Astrocyte of the cerebellum (primary cell): ENCODE data around the gene CDH11.

Experiments used
- DNase-seq: peaks from one replicate; pipeline ENCODE4 v3.0.0-alpha.2; 2011; ENCODE audit warnings: low read depth
- H3K4me3 ChIP-seq: 2 replicates; pipeline ENCODE4 v1.5.1; 2011; ENCODE audit warnings: mild to moderate bottlenecking, low read depth, low read length, moderate library complexity
- in situ Hi-C: cut with HindIII; loops from 2 replicates; pipeline ENCODE4 v1.10.0; 2017; ENCODE audit warnings: low sequenced_read_pairs
- TF ChIP-seq, protein P1 (sequence below): IDR thresholded peaks from 2 replicates; pipeline ENCODE4 v1.5.1; 2012; ENCODE audit warnings: low read length, low read depth, moderate library complexity, mild to moderate bottlenecking; ENCODE audit errors: missing control alignments

Gene CDH11

DNA sequence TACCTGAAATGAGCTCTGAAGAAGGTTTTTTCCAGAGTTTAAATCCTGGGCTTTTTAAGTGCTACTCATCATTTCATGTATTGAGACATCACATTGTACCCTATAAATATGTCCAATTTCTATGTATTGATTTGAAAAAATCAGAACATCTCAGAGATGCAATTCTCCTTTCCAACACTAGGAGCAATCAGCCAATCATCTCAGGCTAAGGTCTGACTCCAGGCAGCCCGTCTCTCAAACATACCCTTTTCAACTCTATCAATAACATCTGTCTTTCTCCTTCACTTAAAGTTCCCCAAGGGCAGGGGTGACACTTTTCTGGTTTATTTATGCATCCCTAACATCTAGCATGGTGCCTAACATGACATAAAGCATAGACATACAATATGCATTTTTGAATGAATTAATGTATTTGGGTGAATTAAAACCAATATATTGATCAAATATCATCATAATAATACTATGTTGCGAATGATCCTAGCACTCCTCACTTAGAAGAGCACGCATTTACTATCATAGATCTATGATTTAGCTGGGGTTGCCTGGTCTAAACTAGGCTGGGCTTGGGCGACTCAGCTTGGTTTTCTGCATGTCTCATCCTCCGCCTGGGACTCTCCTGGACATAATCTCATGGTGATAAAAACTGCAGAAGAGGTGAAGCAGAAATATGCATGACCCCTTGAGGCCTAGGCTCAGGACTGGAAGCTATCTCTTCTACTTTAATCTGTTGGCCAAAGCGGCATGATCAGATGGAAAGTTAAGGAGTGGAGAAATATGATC, 5.2 kb upstream of the CDH11 start:
- H3K4me3 ChIP-seq, result no peak overlapping the region
- TF ChIP-seq, protein P1, sequence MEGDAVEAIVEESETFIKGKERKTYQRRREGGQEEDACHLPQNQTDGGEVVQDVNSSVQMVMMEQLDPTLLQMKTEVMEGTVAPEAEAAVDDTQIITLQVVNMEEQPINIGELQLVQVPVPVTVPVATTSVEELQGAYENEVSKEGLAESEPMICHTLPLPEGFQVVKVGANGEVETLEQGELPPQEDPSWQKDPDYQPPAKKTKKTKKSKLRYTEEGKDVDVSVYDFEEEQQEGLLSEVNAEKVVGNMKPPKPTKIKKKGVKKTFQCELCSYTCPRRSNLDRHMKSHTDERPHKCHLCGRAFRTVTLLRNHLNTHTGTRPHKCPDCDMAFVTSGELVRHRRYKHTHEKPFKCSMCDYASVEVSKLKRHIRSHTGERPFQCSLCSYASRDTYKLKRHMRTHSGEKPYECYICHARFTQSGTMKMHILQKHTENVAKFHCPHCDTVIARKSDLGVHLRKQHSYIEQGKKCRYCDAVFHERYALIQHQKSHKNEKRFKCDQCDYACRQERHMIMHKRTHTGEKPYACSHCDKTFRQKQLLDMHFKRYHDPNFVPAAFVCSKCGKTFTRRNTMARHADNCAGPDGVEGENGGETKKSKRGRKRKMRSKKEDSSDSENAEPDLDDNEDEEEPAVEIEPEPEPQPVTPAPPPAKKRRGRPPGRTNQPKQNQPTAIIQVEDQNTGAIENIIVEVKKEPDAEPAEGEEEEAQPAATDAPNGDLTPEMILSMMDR, result peak; percentile 41
- no peak for DNase-seq
- in situ Hi-C loops, result no loop called here

DNA sequence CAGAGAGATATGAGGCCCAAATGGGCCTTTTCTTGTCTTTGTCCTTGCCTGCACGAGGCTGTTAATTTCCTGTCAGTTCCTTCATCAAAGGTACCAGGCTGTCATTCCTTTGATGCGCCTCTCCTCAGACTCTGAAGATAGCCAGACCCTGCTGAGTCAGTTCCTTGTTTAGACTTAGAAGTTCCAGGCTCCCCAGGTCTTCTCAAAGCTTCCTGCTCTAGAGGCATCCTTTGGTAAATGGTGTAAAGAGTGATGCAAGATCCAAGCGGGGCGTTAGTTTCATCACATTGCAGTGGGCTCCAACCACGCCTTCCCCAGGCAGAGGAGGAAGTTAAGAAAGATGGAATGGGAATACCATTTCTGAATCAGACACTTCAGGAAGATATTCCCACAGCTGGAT, 4.0 kb upstream of the CDH11 start:
- H3K4me3 ChIP-seq, result no peak overlapping the region
- no peak for DNase-seq
- TF ChIP-seq, protein P1, result no peak
- in situ Hi-C loops, result no loop called here

DNA sequence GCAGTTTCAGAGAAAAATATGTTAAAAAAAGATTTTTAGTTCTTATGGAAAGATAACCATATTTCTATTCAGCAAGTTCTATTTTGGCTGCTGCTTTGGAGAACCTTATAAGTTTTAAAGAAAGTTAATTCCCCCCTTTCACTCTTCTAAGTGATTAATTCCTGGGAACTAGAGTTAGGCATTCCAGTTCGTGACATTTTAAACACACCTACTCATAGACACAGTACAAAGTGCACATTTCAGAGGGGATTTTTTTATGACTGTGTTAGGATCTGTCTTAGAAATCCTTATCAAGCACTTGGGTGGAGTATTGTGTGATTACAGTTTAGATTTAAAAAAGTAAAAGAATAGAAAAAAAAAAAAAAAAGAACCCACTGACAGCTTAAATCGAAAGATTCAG, 3.5 kb upstream of the CDH11 start:
- DNase-seq, result no peak
- TF ChIP-seq, protein P1, result no peak
- H3K4me3 ChIP-seq, result peak overlapping the region; percentile 92
- in situ Hi-C loops, result no loop called here

GRCh38 chr16:65124596-65124995, 2.7 kb upstream of the CDH11 start:
- DNase-seq, result no peak
- peak overlapping the region; percentile 92 for H3K4me3 ChIP-seq
- in situ Hi-C loops, result loop anchor here (25.0 kb wide), 1 partner anchor 1138 kb away; no protein-coding TSS in a partner anchor
- TF ChIP-seq, protein P1, result no peak

DNA sequence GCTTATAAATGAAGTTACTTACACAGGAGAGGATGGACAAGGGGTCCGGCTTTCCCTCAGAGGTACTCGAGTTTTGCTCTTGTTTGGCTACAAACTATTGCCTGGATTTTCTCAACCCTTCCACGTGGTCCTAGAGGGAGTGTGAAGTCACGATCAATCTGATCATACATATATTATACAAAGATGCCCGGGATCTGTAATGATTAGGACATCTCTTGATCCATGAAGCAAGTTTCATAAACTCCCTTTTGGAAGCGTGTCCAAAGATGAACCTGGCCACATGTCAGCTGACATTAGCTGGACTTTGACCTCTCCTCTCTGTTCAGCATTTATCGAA, 2.3 kb upstream of the CDH11 start:
- H3K4me3 ChIP-seq, result peak overlapping the region; percentile 92
- DNase-seq, result no peak
- in situ Hi-C loops, result loop anchor here (25.0 kb wide), 1 partner anchor 1138 kb away; no protein-coding TSS in a partner anchor
- TF ChIP-seq, protein P1, result no peak

DNA sequence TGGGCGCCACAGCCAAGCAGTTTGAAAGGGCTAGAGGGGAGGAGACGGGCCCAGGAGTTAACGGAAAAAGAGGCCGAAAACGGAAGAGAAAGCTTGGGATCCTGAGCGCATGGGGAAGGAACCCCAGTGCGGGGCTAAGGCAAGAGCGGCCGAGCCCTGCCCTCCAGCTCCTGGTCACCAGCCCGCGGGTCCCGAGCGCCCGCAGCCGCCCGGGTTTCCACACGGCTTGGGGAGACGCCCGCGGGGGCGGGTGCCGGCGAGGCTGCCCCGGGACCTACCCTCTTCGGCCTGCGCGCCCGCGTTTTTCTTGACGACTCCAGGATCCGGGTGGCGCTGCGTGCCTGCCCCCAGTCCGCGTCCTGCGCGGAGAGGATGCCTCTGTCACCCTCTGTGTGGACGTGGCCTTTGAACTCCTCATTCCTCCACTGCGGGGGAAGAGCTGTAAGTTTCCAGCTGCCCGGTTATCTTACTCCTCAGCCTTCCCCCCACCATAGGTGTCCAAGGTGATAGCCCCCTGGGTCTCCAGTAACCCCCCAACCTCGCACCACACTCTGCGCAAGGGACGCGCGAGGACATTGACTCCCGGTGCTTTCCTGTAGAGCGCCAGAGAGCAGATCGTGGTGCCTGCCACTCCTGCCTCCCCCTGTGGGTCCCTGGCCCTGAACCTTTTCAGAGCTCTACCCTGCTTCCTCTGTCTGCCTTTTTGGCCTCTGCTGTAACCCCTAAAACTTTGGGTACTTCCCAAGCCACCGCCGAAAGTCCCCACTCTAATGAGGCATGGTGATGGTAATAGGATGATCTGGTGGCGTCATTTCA, 1.7 kb upstream of the CDH11 start:
- in situ Hi-C loops, result loop anchor here (25.0 kb wide), 1 partner anchor 1139 kb away; no protein-coding TSS in a partner anchor
- peak overlapping the region; percentile 92 for H3K4me3 ChIP-seq
- DNase-seq, result no peak
- TF ChIP-seq, protein P1, result no peak
